HepG2 (cell line): Measurements from ENCODE around the gene PLEKHG4. TPM values are rescaled to one million over a fixed set of nuclear protein-coding genes. Genes with fewer than 3 reads are reported as not detected.

Experiments used
- ATAC-seq: fragments of 200-7000 bp; cut with Tn5 transposase; 3 replicates; pipeline ENCODE4 v1.9.1; 2020; ENCODE audit warnings: mild to moderate bottlenecking, moderate library complexity
- BruUV-seq: library from RNA; stranded (reverse); fragments of 400-500 nt; replicated peaks from 2 replicates; lab custom pipeline; 2021; lab: Mats Ljungman, UMichigan
- CTCF ChIA-PET: fragments of 300-600 bp; formaldehyde crosslinking; extraction: SDS; loops from one replicate; lab custom pipeline; 2021; ENCODE audit warnings: low total read pairs, inconsistent platforms, low intra/inter-chr PET ratio; lab: Yijun Ruan, JAX
- POLR2A ChIA-PET: fragments of 350-600 bp; sonication (Branson Sonifier 250); formaldehyde crosslinking; loops from one replicate; lab custom pipeline; 2020; ENCODE audit warnings: antibody characterized with exemption, inconsistent platforms; lab: Yijun Ruan, JAX
- DNase-seq: peaks from one replicate; pipeline ENCODE4 v3.0.0-alpha.2; 2015; ENCODE audit warnings: low spot score
- FAIRE-seq: peaks from 3 replicates; lab custom pipeline; 2011; peaks lifted over from hg19 to GRCh38; lab: Jason Lieb, UNC
- H2AFZ ChIP-seq: one replicate; pipeline ENCODE4 v1.6.1; 2011; ENCODE audit warnings: low read length, inconsistent platforms
- H3K27ac ChIP-seq: fragments of 300-600 bp; 3 replicates; pipeline ENCODE4 v1.8.0; 2011; ENCODE audit warnings: mixed run types, mild to moderate bottlenecking, mixed read lengths, low read length, inconsistent platforms; ENCODE audit not compliant: insufficient read depth; ENCODE audit errors: extremely low read length
- H3K27me3 ChIP-seq, 2 experiments: fragments of 200-600 bp in 1 of 2; 2 replicates in 1 of 2; 3 replicates in 1 of 2; pipeline versions ENCODE4 v1.6.0 to v1.8.0; 2011; ENCODE audit warnings: low read length in 2 of 2, mild to moderate bottlenecking in 2 of 2, moderate library complexity in 2 of 2, inconsistent platforms in 1 of 2; ENCODE audit not compliant: insufficient read depth in 2 of 2, control insufficient read depth in 1 of 2
- H3K36me3 ChIP-seq, 2 experiments: fragments of 200-600 bp in 1 of 2; replicated peaks in 1 of 2; 2 replicates in 1 of 2; 3 replicates in 1 of 2; pipeline versions ENCODE4 v1.5.1 to v1.8.0; 2011; ENCODE audit warnings: low read length in 2 of 2, inconsistent platforms in 1 of 2; ENCODE audit not compliant: insufficient read depth in 2 of 2, control insufficient read depth in 1 of 2
- H3K4me1 ChIP-seq: 2 replicates; pipeline ENCODE4 v1.5.1; 2012; ENCODE audit warnings: low read length, inconsistent platforms; ENCODE audit not compliant: insufficient read depth
- H3K4me2 ChIP-seq: 2 replicates; pipeline ENCODE4 v1.6.0; 2011; ENCODE audit warnings: low read depth, low read length, inconsistent platforms
- H3K4me3 ChIP-seq, 3 experiments: fragments of 200-600 bp in 1 of 3; sonication (generic), shearing (Covaris generic) in 1 of 3; replicated peaks in 1 of 3; 2 replicates each; pipeline ENCODE4 v1.5.1; 2011 to 2016; ENCODE audit warnings: low read length in 3 of 3, inconsistent platforms in 2 of 3, low read depth in 2 of 3, mild to moderate bottlenecking in 2 of 3, control low read depth in 1 of 3, mixed read lengths in 1 of 3; ENCODE audit not compliant: insufficient read depth in 1 of 3
- H3K79me2 ChIP-seq: one replicate; pipeline ENCODE4 v1.6.1; 2011; ENCODE audit warnings: low read length, inconsistent platforms; ENCODE audit not compliant: insufficient read depth
- H3K9ac ChIP-seq: 2 replicates; pipeline ENCODE4 v1.6.0; 2011; ENCODE audit warnings: mild to moderate bottlenecking, low read depth, low read length, inconsistent platforms; ENCODE audit not compliant: insufficient read depth
- H3K9me3 ChIP-seq: 2 replicates; pipeline ENCODE4 v1.5.1; 2012; ENCODE audit warnings: mild to moderate bottlenecking, low read length
- H4K20me1 ChIP-seq: 2 replicates; pipeline ENCODE4 v1.6.0; 2011; ENCODE audit warnings: inconsistent platforms, mild to moderate bottlenecking, low read length, moderate library complexity; ENCODE audit not compliant: insufficient read depth
- AHDC1 ChIP-seq: sonication (generic); formaldehyde crosslinking; IDR thresholded peaks from 2 replicates; pipeline ENCODE4 v1.5.1; 2020; ENCODE audit warnings: mild to moderate bottlenecking, missing genetic modification reagents, borderline replicate concordance
- CSRNP1 ChIP-seq: sonication (generic); formaldehyde crosslinking; IDR thresholded peaks from 2 replicates; pipeline ENCODE4 v1.8.1; 2023; ENCODE audit warnings: mild to moderate bottlenecking, missing genetic modification reagents
- EED ChIP-seq: sonication (generic); formaldehyde crosslinking; IDR thresholded peaks from 2 replicates; pipeline ENCODE4 v1.5.0; 2020; ENCODE audit warnings: mild to moderate bottlenecking, missing genetic modification reagents
- ELF4 ChIP-seq: sonication (generic); formaldehyde crosslinking; IDR thresholded peaks from 2 replicates; pipeline ENCODE4 v1.5.0; 2020; ENCODE audit warnings: missing genetic modification reagents, mild to moderate bottlenecking, moderate library complexity, borderline replicate concordance
- FOXM1 ChIP-seq: sonication (generic); formaldehyde crosslinking; IDR thresholded peaks from 2 replicates; pipeline ENCODE4 v1.5.0; 2020; ENCODE audit warnings: missing genetic modification reagents
- ISX ChIP-seq: sonication (generic); formaldehyde crosslinking; conservative IDR thresholded peaks from 2 replicates; pipeline ENCODE4 v1.5.0; 2020; ENCODE audit warnings: missing genetic modification reagents
- SMAD1 ChIP-seq: sonication (generic); formaldehyde crosslinking; IDR thresholded peaks from 2 replicates; pipeline ENCODE4 v1.4.0; 2020; ENCODE audit warnings: missing genetic modification reagents, low read depth, mild to moderate bottlenecking, borderline replicate concordance
- SMC3 ChIP-seq: IDR thresholded peaks from 2 replicates; pipeline ENCODE4 v1.6.1; 2011; ENCODE audit warnings: low read length, improper control_type of control experiment
- TEAD3 ChIP-seq: optimal IDR thresholded peaks from 2 replicates; pipeline ENCODE3; 2016; ENCODE audit warnings: borderline replicate concordance
- ZEB1 ChIP-seq: IDR thresholded peaks from 2 replicates; pipeline ENCODE4 v1.6.1; 2012; ENCODE audit warnings: mild to moderate bottlenecking, low read depth, inconsistent platforms; ENCODE audit not compliant: insufficient replicate concordance
- ZFYVE20 ChIP-seq: sonication (generic); formaldehyde crosslinking; IDR thresholded peaks from 2 replicates; pipeline ENCODE4 v1.8.0; 2023; ENCODE audit warnings: low read depth, mild to moderate bottlenecking, moderate library complexity, missing genetic modification reagents, borderline replicate concordance
- ZNF121 ChIP-seq: sonication (generic); formaldehyde crosslinking; IDR thresholded peaks from 2 replicates; pipeline ENCODE4 v1.5.0; 2020; ENCODE audit warnings: mild to moderate bottlenecking, missing genetic modification reagents
- ZNF235 ChIP-seq: sonication (generic); formaldehyde crosslinking; IDR thresholded peaks from 2 replicates; pipeline ENCODE4 v1.8.1; 2023; ENCODE audit warnings: mild to moderate bottlenecking, missing genetic modification reagents, borderline replicate concordance
- ZNF296 ChIP-seq: sonication (generic); formaldehyde crosslinking; conservative IDR thresholded peaks from 2 replicates; pipeline ENCODE4 v1.5.0; 2020; ENCODE audit warnings: mild to moderate bottlenecking, missing genetic modification reagents
- ZNF672 ChIP-seq: sonication (generic); formaldehyde crosslinking; IDR thresholded peaks from 2 replicates; pipeline ENCODE4 v1.8.1; 2022; ENCODE audit warnings: missing genetic modification reagents
- WGBS: methylation state at CpG from one replicate; pipeline ENCODE4 v1.1.6; 2017; ENCODE audit warnings: low lambda C conversion rate; 5-methylcytosine and 5-hydroxymethylcytosine counted together
- in situ Hi-C: cut with HindIII; loops from 2 replicates; pipeline ENCODE4 v1.10.0; 2017; ENCODE audit warnings: low pct_unique_long_range_greater_than_20kb; ENCODE audit not compliant: extremely low pct_ligation_motif_present
- intact Hi-C: fragments of 100-400 bp; cut with micrococcal nuclease; formaldehyde crosslinking; loops from one replicate; pipeline ENCODE4 v1.10.0; 2022; ENCODE audit not compliant: unreplicated experiment
- polyA plus RNA-seq, 8 experiments: library from polyadenylated mRNA; depleted of rRNA in 3 of 8; stranded (reverse) in 7 of 8; unstranded in 1 of 8; fragments of >200 nt; fragmentation: Illumina TruSeq in 4 of 8; extraction: Trizol in 4 of 8; gene quantifications; 2 replicates each; pipeline versions ENCODE4 v1.2.1 to v1.2.3, GENCODE V29; 2011 to 2016; ENCODE audit warnings: low read depth in 4 of 8, missing spikeins in 1 of 8, mixed read lengths in 1 of 8; ENCODE audit not compliant: insufficient read depth in 1 of 8
- total RNA-seq, 5 experiments: library from RNA; depleted of rRNA; stranded (reverse); fragments of >200 nt; fragmentation: Illumina TruSeq; extraction: Trizol; gene quantifications; 2 replicates each; pipeline ENCODE4 v1.2.3, GENCODE V29; 2016; ENCODE audit warnings: low read depth in 1 of 5
- TF ChIP-seq, protein P1 (sequence below): IDR thresholded peaks from 2 replicates; pipeline ENCODE4 v1.6.1; 2016; ENCODE audit warnings: low read depth

PLEKHG4 gene
- total and polyA plus RNA-seq, 2 of the 13 experiments (the other 11 are each of a cell fraction or from before 2014, with no cell fraction given): 7.1 to 13.6 TPM

DNA sequence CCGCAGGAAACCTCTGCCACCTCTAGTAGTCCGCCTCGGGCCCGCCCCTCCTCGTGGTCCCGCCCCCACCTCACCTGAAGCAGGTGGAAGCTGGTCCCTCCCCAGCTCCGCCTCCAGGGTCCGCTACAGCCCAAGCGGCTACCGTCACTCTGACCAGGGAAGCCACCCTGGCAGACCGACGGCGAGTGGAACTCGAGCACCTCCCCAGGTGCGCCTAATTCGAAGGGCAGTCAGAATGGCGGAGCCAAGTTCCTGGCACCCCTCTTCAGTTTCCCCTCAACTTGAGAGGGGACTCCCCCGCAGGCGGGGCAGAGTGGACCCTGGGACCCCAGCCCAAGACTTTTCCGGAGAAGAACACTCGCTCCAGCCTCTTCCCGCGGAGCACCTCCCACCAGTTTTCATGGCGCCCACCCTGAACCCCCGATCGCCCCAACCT lies 32.6 kb upstream of the PLEKHG4 start:
- peak; percentile 36 for ATAC-seq
- in situ Hi-C loops: no loop called here
- POLR2A ChIA-PET: interaction anchor here (1.0 to 6.1 kb wide), 19 partner anchors 9 to 293 kb away, joined by 3 to 71 read pairs (median 6); partner anchors contain the start of genes HSD11B2, PLEKHG4 and TMEM208
- peak; percentile 98 for TF ChIP-seq ZEB1
- no peak for TF ChIP-seq ZNF121 (CRISPR knock-in tag)
- TF ChIP-seq SMC3: no peak
- TF ChIP-seq, protein P1, sequence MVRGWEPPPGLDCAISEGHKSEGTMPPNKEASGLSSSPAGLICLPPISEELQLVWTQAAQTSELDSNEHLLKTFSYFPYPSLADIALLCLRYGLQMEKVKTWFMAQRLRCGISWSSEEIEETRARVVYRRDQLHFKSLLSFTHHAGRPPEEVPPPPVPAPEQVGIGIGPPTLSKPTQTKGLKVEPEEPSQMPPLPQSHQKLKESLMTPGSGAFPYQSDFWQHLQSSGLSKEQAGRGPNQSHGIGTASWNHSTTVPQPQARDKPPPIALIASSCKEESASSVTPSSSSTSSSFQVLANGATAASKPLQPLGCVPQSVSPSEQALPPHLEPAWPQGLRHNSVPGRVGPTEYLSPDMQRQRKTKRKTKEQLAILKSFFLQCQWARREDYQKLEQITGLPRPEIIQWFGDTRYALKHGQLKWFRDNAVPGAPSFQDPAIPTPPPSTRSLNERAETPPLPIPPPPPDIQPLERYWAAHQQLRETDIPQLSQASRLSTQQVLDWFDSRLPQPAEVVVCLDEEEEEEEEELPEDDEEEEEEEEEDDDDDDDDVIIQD (CRISPR knock-in tag): no peak
- no peak for TF ChIP-seq SMAD1
- no peak for TF ChIP-seq ZFYVE20 (CRISPR knock-in tag)
- peak; percentile 75; the same call in 1 of the 2 replicates for TF ChIP-seq ZNF296
- TF ChIP-seq ISX (CRISPR knock-in tag): no peak
- TF ChIP-seq CSRNP1 (CRISPR knock-in tag): no peak; the same call in 1 of the 2 replicates
- peak; percentile 46; the same call in 1 of the 2 replicates for TF ChIP-seq ZNF235
- TF ChIP-seq FOXM1 (CRISPR knock-in tag): no peak
- TF ChIP-seq EED (CRISPR knock-in tag): no peak
- peak; percentile 30 for TF ChIP-seq TEAD3
- no peak for TF ChIP-seq ELF4 (CRISPR knock-in tag)
- no peak for TF ChIP-seq ZNF672 (CRISPR knock-in tag)
- no peak for TF ChIP-seq AHDC1 (CRISPR knock-in tag)

More for the DNA sequence above, 32.6 kb upstream of the PLEKHG4 start:
- Histone ChIP-seq H3K27me3 (peaks cover 0 to 22% of the 10 kb centered on the region in 2 experiments; a peak in 3 of 5 replicates), H3K4me3 (peak overlapping the region; percentile 63 to 85 (median 82)), H3K9me3 (no peaks in the 10 kb centered on the region), H3K27ac (peak overlapping the region; percentile 73), H2AFZ (no peak overlapping the region), H3K4me1 (peaks cover 60% of the 10 kb centered on the region), H3K9ac (peak overlapping the region; percentile 69), H4K20me1 (no peaks in the 10 kb centered on the region), H3K79me2 (no peaks in the 10 kb centered on the region), H3K36me3 (peaks cover 0 to 2% of the 10 kb centered on the region in 2 experiments; a peak in 2 of 5 replicates), H3K4me2 (peak overlapping the region; percentile 97)
- intact Hi-C loops: loop anchor here (1.0 to 2.0 kb wide), 2 partner anchors 19 to 54 kb away; partner anchors contain the start of genes E2F4 and TMEM208
- FAIRE-seq (no peak), DNase-seq (peak; percentile 56)
- BruUV-seq: no TSS peak
- WGBS: 2% methylated on average over 21 of the region's 26 CpGs
- CTCF ChIA-PET: interaction anchor here (1.3 kb wide), 1 partner anchor 269 kb away, joined by 3 read pairs; no protein-coding TSS in a partner anchor
